ENCODE measurements around the gene NAIF1.
"Not testable (repeated sequence)": the region's sequence is repeated elsewhere in the genome, so short reads cannot be mapped to it uniquely, and the experiment has no call there.

NAIF1 gene

DNA sequence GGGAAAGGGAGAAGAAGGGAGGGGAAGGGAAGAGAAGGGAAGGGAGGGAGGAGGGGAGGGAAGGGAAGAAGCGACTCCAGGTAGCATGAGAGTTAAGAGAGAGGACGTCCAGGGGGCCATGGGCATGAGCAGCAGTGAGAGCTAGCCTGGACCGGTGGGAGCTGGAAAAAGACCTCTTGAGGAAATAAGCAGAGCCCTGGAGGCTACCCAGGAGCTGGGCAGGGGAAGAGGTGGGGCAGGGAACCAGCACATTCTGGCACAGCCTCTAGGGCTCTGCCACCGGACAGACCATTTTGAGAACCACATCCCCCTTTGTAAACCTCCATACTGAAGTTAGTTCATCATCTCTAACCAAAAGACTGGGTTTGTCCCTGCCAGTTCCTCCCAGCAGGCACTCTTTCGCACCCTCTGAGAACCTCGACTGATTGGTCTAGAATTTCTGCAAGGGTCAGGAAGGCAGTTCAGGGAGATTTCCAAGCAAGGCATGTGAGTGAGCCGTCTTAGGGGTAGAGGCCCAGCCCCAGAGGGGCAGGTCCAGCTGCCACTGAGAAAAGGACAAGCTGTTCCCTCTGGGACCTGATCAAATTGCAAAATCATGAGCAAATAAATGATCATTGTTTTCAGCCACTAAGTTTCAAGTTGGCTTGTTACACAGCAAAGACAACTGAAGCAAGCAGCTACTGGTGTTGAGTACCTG lies 11.6 kb downstream of the NAIF1 start:
- H3K4me3 ChIP-seq (ENCODE audit: low read length): no peak overlapping the region
- H3K9me3 ChIP-seq (ENCODE audit: low read length): no peaks in the 10 kb centered on the region
- H3K36me3 ChIP-seq (ENCODE audit: insufficient read depth, low read length): no peaks in the 10 kb centered on the region
- peaks cover 11% of the 10 kb centered on the region for H3K4me1 ChIP-seq (ENCODE audit: insufficient read depth, low read length)
- peak overlapping the region; percentile 5 for H2AFZ ChIP-seq (ENCODE audit: low read depth, low read length)
- no peaks in the 10 kb centered on the region for H3K27me3 ChIP-seq (ENCODE audit: insufficient read depth, low read length)

DNA sequence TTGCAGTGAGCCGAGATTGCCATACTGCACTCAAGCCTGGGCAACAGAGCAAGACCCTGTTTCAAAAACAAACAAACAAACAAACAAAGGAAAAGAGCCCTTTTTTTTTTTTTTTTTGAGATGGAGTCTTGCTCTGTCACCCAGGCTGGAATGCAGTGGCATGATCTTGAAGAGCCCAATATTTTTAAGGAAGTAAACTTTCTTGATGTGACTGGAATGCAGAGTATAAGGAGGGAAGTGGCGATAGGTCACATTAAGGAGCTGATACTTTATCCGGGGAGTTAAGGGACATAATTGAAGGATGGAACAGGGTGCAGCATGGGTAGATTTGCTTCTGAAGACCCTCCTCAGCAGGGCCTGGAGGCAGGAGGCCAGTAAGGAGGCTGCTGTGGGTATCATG lies 13.0 kb downstream of the NAIF1 start:
- H3K4me3 ChIP-seq (ENCODE audit: low read length): no peak overlapping the region

DNA sequence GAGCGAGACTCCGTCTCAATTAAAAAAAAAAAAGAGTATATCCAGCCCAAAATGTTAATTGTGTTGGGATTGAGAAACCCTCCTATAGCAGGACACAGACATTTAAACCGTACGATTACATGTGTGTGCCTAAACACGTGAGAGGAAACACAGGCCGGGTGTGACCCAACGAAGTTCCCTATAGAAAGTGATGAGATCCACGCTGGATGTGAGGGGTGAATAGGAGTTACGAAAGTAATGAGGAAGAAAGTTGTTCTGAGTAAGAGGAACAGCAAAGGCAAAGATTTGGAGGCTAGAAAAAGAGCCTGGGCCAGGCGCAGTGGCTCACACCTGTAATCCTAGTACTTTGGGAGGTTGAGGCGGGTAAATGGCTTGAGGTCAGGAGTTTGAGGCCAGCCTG lies 13.6 kb downstream of the NAIF1 start:
- Histone ChIP-seq H3K36me3 (ENCODE audit: insufficient read depth, low read length) (no peaks in the 10 kb centered on the region), H3K4me3 (ENCODE audit: low read length) (no peak overlapping the region), H3K4me1 (ENCODE audit: insufficient read depth, low read length) (peaks cover 11% of the 10 kb centered on the region), H2AFZ (ENCODE audit: low read depth, low read length) (no peak overlapping the region), H3K27me3 (ENCODE audit: insufficient read depth, low read length) (no peaks in the 10 kb centered on the region), H3K9me3 (ENCODE audit: low read length) (no peaks in the 10 kb centered on the region)

More for the DNA sequence above, 13.0 kb downstream of the NAIF1 start:
- Histone ChIP-seq H3K27me3 (ENCODE audit: insufficient read depth, low read length) (no peaks in the 10 kb centered on the region), H3K36me3 (ENCODE audit: insufficient read depth, low read length) (no peaks in the 10 kb centered on the region), H3K9me3 (ENCODE audit: low read length) (no peaks in the 10 kb centered on the region), H2AFZ (ENCODE audit: low read depth, low read length) (no peak overlapping the region), H3K4me1 (ENCODE audit: insufficient read depth, low read length) (peaks cover 11% of the 10 kb centered on the region)

DNA sequence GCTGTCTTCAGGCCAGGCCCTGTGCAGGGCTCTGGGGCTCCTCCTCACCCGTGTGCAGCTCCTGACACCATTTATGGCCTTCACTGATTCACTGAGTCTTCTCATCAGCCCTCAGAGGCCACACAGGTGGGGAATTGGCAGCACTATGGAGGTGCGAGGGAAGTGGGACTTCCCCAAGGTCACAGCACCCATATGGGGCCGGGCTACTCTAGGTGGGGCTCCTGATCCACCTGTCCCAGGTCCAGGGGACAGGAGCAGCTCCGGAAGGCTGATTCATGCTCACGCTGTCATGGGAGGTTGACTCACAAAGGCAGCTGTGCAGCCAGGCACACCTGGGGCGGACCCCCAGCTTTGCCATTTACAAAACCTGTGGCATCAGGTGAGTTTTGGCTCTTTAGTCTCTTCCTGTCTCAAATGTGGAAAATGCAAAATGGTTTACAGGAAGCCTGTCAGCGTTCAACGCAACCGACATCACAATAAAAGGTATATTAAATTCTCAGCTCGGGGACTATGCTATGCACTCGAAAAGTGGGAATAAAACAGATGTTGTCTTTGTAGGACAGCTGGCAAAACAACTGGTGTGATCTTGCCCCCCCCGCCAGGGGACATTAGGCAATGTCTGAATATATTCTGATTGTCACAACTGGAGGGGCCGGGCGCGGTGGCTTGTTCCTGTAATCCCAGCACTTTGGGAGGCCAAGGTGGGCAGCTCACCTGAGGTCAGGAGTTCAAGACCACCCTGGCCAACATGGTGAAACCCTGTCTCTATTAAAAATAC lies 15.0 kb downstream of the NAIF1 start:
- no peak overlapping the region for H2AFZ ChIP-seq (ENCODE audit: low read depth, low read length)
- H3K4me3 ChIP-seq (ENCODE audit: low read length): no peak overlapping the region
- H3K4me1 ChIP-seq (ENCODE audit: insufficient read depth, low read length): peaks cover 11% of the 10 kb centered on the region
- no peaks in the 10 kb centered on the region for H3K9me3 ChIP-seq (ENCODE audit: low read length)
- no peaks in the 10 kb centered on the region for H3K36me3 ChIP-seq (ENCODE audit: insufficient read depth, low read length)
- no peaks in the 10 kb centered on the region for H3K27me3 ChIP-seq (ENCODE audit: insufficient read depth, low read length)

DNA sequence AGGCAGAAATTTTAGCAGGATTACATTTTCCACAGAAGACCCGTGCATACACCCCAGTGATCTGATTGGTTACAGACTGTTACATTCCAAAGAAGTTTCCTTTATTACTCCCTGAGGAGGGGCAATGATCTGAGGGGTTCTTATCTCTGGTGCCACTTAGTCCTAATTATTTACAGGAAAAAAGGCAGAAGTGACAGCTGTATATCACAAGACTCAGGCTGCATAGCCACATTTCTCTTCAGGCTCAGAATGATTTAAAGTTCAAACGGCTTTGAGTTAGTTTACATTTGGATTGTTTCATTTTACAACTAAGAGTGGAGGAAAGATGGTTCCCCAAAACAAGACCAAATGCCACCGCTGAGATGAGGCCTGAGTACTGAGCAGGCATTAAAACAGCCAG lies 17.3 kb downstream of the NAIF1 start:
- H3K9me3 ChIP-seq (ENCODE audit: low read length): no peaks in the 10 kb centered on the region
- no peaks in the 10 kb centered on the region for H3K27me3 ChIP-seq (ENCODE audit: insufficient read depth, low read length)
- no peaks in the 10 kb centered on the region for H3K4me1 ChIP-seq (ENCODE audit: insufficient read depth, low read length)
- no peak overlapping the region for H2AFZ ChIP-seq (ENCODE audit: low read depth, low read length)
- no peak overlapping the region for H3K4me3 ChIP-seq (ENCODE audit: low read length)
- no peaks in the 10 kb centered on the region for H3K36me3 ChIP-seq (ENCODE audit: insufficient read depth, low read length)

DNA sequence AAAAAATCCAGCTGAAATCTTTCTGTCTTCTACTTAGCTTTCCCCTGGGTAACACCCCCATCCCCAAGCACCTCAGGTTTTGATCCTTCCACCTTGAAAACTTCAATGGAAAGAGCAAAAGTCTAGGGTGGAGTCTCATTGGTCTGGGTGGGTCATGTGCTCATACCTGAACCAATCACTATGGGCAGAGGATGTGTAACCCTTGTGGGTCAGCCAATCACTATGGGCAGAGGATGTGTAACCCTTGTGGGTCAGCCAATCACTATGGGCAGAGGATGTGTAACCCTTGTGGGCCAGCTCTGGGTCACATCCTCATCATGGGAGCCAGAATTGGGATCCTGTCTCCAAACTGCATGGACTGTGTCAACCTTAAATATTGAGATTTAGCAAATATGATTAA lies 18.5 kb downstream of the NAIF1 start:
- Histone ChIP-seq H3K9me3 (ENCODE audit: low read length) (no peaks in the 10 kb centered on the region), H3K36me3 (ENCODE audit: insufficient read depth, low read length) (no peaks in the 10 kb centered on the region), H3K4me3 (ENCODE audit: low read length) (no peak overlapping the region), H2AFZ (ENCODE audit: low read depth, low read length) (no peak overlapping the region), H3K4me1 (ENCODE audit: insufficient read depth, low read length) (no peaks in the 10 kb centered on the region), H3K27me3 (ENCODE audit: insufficient read depth, low read length) (no peaks in the 10 kb centered on the region)

DNA sequence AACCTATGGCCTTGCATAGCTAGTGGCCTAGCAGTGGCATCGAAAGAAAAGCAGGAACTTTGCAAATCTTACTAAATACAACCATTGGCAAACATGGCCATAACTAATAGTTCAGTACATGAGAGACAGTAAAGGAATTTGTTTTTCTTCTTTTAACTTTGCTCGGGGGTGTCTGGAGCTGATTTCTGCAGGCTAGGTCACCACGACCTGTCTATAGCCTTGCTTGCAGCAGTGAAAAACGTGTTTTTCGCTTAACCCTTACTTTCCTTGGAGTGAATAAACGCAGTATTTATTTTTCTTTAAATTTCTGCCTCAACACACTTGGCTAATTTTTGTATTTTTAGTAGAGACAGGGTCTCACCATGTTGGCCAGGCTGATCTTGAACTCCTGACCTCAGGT lies 19.9 kb downstream of the NAIF1 start:
- Histone ChIP-seq H3K36me3 (ENCODE audit: insufficient read depth, low read length) (no peaks in the 10 kb centered on the region), H2AFZ (ENCODE audit: low read depth, low read length) (no peak overlapping the region), H3K4me1 (ENCODE audit: insufficient read depth, low read length) (no peaks in the 10 kb centered on the region), H3K9me3 (ENCODE audit: low read length) (no peaks in the 10 kb centered on the region), H3K4me3 (ENCODE audit: low read length) (no peak overlapping the region), H3K27me3 (ENCODE audit: insufficient read depth, low read length) (no peaks in the 10 kb centered on the region)

DNA sequence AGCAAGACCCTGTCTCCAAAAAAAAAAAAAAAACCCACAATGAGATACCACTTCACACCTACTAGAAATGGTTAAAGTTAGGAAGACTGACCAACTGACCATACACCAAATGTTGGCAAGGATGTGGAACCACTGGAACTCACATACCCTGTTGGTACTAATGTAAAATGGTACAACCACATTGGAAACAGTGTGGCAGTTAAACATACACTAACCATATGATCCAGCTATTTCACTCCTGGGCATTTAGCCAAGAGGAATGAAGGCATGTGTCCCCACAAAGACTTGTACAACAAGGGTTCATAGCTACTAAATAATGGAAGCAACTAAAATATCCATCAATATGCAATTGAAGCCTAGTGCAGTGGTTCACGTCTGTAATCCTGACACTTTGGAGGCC lies 21.3 kb downstream of the NAIF1 start:
- H3K4me3 ChIP-seq (ENCODE audit: low read length): no peak overlapping the region
- H2AFZ ChIP-seq (ENCODE audit: low read depth, low read length): no peak overlapping the region
- no peaks in the 10 kb centered on the region for H3K36me3 ChIP-seq (ENCODE audit: insufficient read depth, low read length)
- no peaks in the 10 kb centered on the region for H3K9me3 ChIP-seq (ENCODE audit: low read length)
- H3K4me1 ChIP-seq (ENCODE audit: insufficient read depth, low read length): no peaks in the 10 kb centered on the region
- no peaks in the 10 kb centered on the region for H3K27me3 ChIP-seq (ENCODE audit: insufficient read depth, low read length)

DNA sequence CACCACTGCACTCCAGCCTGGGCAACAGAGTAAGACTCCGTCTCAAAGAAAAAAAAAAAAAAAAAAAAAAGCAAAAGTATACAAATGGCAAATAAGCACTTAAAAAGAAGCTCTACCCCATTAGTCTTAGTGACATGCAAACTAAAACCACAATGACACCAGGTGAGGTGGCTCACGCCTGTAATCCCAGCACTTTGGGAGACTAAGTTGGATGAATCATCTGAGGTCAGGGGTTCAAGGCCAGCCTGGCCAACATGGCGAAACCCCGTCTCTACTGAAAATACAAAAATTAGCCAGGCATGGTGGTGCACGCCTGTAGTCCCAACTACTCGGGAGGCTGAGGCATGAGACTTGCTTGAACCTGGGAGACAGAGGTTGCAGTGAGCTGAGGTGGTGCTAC lies 21.7 kb downstream of the NAIF1 start:
- not testable (repeated sequence) for H3K9me3 ChIP-seq (ENCODE audit: low read length); H3K27me3 ChIP-seq (ENCODE audit: insufficient read depth, low read length); H2AFZ ChIP-seq (ENCODE audit: low read depth, low read length); H3K36me3 ChIP-seq (ENCODE audit: insufficient read depth, low read length); H3K4me3 ChIP-seq (ENCODE audit: low read length); H3K4me1 ChIP-seq (ENCODE audit: insufficient read depth, low read length)

DNA sequence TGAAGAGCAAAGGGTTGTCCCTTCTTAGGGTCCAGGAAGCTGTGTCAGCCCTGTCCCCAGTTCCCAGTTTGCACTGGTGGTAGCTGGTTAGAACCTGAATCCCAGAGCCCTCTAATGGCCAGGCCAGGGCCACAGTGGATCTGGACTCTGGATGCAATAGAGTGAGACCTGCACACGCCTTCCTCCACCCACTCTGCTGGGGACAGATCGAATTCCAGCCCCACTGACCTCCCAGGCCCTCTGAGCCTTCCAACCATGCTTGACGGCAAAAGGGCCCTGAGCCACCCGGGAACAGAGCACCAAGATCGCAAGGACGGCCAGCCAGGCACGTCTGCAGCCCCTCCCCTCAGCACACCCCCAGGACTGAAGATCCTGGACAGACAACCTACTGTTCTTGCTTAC lies 23.7 kb downstream of the NAIF1 start:
- H2AFZ ChIP-seq (ENCODE audit: low read depth, low read length): no peak overlapping the region
- H3K4me3 ChIP-seq (ENCODE audit: low read length): no peak overlapping the region
- H3K36me3 ChIP-seq (ENCODE audit: insufficient read depth, low read length): no peaks in the 10 kb centered on the region
- no peaks in the 10 kb centered on the region for H3K4me1 ChIP-seq (ENCODE audit: insufficient read depth, low read length)
- no peaks in the 10 kb centered on the region for H3K27me3 ChIP-seq (ENCODE audit: insufficient read depth, low read length)
- H3K9me3 ChIP-seq (ENCODE audit: low read length): no peaks in the 10 kb centered on the region

DNA sequence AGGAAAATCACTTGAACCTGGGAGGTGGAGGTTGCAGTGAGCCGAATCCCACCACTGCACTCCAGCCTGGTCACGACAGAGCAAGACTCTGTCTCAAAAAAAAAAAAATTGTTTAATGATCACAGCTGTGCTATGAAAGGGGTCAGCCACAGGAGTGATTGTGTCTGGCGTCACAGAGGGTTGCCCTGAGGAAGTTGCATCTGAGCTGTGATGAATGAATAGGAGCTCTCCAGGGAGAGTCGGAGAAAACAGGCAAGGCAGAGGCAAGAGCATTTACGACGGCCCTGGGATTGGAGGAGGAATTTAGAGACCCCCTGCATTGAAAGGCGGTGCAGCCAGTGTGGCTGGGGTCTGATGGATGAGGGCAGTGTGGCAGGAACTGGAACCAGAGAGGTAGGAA lies 25.1 kb downstream of the NAIF1 start:
- Histone ChIP-seq H3K36me3 (ENCODE audit: insufficient read depth, low read length) (no peaks in the 10 kb centered on the region), H3K27me3 (ENCODE audit: insufficient read depth, low read length) (no peaks in the 10 kb centered on the region), H2AFZ (ENCODE audit: low read depth, low read length) (no peak overlapping the region), H3K4me1 (ENCODE audit: insufficient read depth, low read length) (no peaks in the 10 kb centered on the region), H3K4me3 (ENCODE audit: low read length) (no peak overlapping the region), H3K9me3 (ENCODE audit: low read length) (no peaks in the 10 kb centered on the region)

DNA sequence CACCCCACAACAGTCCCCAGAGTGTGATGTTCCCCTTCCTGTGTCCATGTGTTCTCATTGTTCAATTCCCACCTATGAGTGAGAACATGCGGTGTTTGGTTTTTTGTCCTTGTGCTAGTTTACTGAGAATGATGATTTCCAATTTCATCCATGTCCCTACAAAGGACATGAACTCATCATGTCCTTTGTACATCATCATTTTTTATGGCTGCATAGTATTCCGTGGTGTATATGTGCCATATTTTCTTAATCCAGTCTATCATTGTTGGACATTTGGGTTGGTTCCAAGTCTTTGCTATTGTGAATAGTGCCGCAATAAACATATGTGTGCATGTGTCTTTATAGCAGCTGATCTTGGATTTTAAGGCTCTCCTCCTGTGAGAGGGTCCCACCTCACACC lies 26.3 kb downstream of the NAIF1 start:
- H3K36me3 ChIP-seq (ENCODE audit: insufficient read depth, low read length); H3K9me3 ChIP-seq (ENCODE audit: low read length); H3K4me3 ChIP-seq (ENCODE audit: low read length); H3K4me1 ChIP-seq (ENCODE audit: insufficient read depth, low read length); H3K27me3 ChIP-seq (ENCODE audit: insufficient read depth, low read length); H2AFZ ChIP-seq (ENCODE audit: low read depth, low read length): not testable (repeated sequence)

DNA sequence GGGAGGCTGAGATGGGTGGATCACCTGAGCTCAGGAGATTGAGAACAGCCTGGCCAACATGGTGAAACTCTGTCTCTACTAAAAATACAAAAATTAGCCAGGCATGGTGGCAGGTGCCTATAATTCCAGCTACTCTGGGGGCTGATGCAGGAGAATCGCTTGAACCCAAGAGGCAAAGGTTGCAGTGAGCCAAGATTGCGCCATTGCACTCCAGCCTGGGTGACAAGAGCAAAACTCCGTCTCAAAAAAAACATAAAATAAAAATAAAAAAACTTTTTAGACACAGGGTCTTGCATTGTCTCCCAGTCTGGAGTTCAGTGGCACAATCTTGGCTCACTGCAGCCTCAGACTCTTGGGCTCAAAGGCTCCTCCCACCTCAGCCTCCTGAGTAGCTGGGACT lies 30.6 kb downstream of the NAIF1 start:
- not testable (repeated sequence) for H3K4me3 ChIP-seq (ENCODE audit: low read length); H2AFZ ChIP-seq (ENCODE audit: low read depth, low read length); H3K4me1 ChIP-seq (ENCODE audit: insufficient read depth, low read length); H3K9me3 ChIP-seq (ENCODE audit: low read length); H3K27me3 ChIP-seq (ENCODE audit: insufficient read depth, low read length); H3K36me3 ChIP-seq (ENCODE audit: insufficient read depth, low read length)

Data from neuron (in vitro differentiated cells).